Activated CD4-positive, alpha-beta memory T cell treated with anti-CD3 and anti-CD28 coated beads for 36 hours (primary cell): ENCODE measurements around the gene WFIKKN2. TPM values are rescaled to one million over a fixed set of nuclear protein-coding genes. Genes with fewer than 3 reads are reported as not detected.
"Not testable (repeated sequence)": the region's sequence is repeated elsewhere in the genome, so short reads cannot be mapped to it uniquely, and the experiment has no call there.

Experiments
- CTCF ChIA-PET: fragments of 350-600 bp; sonication (Branson Sonifier 250); formaldehyde crosslinking; loops from one replicate; lab custom pipeline; 2021; ENCODE audit warnings: antibody characterized with exemption, inconsistent platforms; lab: Charles Lee
- POLR2A ChIA-PET: fragments of 350-600 bp; sonication (Branson Sonifier 250); formaldehyde crosslinking; loops from one replicate; lab custom pipeline; 2021; ENCODE audit warnings: antibody characterized with exemption; lab: Charles Lee
- DNase-seq: peaks from one replicate; pipeline ENCODE4 v3.0.0-alpha.2; 2020
- H3K27ac Mint-ChIP-seq: one replicate; pipeline ENCODE4 v1.8.0; 2021; ENCODE audit warnings: mixed read lengths
- H3K27me3 Mint-ChIP-seq: one replicate; pipeline ENCODE4 v1.8.0; 2021; ENCODE audit warnings: mixed read lengths
- H3K36me3 Mint-ChIP-seq: one replicate; pipeline ENCODE4 v1.8.0; 2021; ENCODE audit warnings: mixed read lengths
- H3K4me1 Mint-ChIP-seq: one replicate; pipeline ENCODE4 v1.8.0; 2021; ENCODE audit warnings: low read depth, mixed read lengths
- H3K4me3 Mint-ChIP-seq: one replicate; pipeline ENCODE4 v1.8.0; 2021; ENCODE audit warnings: mild to moderate bottlenecking, mixed read lengths
- H3K9me3 Mint-ChIP-seq: one replicate; pipeline ENCODE4 v1.8.0; 2021; ENCODE audit warnings: mixed read lengths
- intact Hi-C: fragments of 100-400 bp; cut with micrococcal nuclease; formaldehyde crosslinking; loops from one replicate; pipeline ENCODE4 v1.15.1; 2023
- total RNA-seq, 2 experiments: library from RNA; stranded (reverse); gene quantifications; one replicate each; pipeline ENCODE4 v1.2.3, GENCODE V29; 2021

Gene WFIKKN2
- total RNA-seq, 2 experiments from 2014 or later = not detected

DNA sequence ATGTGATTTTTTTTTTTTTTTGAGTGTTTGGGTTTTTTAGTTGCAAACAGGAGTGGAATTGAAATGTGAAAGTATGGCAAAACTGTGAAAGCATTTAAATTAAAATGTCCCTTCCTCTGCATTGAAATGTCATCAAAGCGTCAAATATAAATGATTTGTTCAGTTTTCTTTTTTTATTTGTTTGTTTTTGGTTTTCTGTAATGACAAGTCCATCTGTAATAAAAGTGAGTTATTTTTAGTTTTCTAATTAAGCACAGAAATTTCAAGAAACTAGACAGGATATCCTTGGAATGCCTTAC, 32.7 kb downstream of the WFIKKN2 start:
- Mint-ChIP-seq H3K9me3 (no peaks in the 10 kb centered on the region), H3K36me3 (peaks cover 9% of the 10 kb centered on the region), H3K27ac (peak overlapping the region; percentile 99), H3K27me3 (no peaks in the 10 kb centered on the region), H3K4me3 (peak overlapping the region; percentile 93), H3K4me1 (peaks cover 49% of the 10 kb centered on the region)
- ChIA-PET CTCF (interaction anchor here (0.7 kb wide), 1 partner anchor 205 kb away, joined by 3 read pairs; no protein-coding TSS in a partner anchor), POLR2A (interaction anchor here (0.5 to 4.1 kb wide), 8 partner anchors 36 to 253 kb away, joined by 3 to 44 read pairs (median 26); partner anchors contain the start of gene SPAG9)
- intact Hi-C loops = no loop called here
- DNase-seq = no peak

DNA sequence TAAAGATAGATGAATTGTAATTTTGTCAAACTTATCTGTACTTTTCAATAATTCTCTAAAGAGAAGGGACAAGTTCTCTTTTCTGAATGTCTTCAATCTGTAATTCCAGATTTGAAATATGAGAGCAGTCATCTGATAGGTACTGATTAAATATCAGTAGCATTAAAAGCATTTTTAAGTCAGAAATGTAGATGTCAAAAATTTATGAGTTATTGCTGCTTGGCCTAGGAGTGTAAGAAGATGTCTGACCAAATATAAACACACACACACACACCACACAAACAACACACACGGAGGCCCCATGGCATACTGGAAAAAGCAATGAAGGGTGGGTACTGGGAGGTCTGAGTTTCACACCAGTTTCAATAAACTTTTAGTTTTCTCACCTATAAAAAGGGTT, 33.2 kb downstream of the WFIKKN2 start:
- ChIA-PET POLR2A (no interaction called here), CTCF (no interaction called here)
- no peaks in the 10 kb centered on the region for H3K27me3 Mint-ChIP-seq
- H3K27ac Mint-ChIP-seq = peak overlapping the region; percentile 7
- H3K9me3 Mint-ChIP-seq = no peaks in the 10 kb centered on the region
- H3K4me3 Mint-ChIP-seq = peak overlapping the region; percentile 93
- intact Hi-C loops = no loop called here
- no peak for DNase-seq
- H3K36me3 Mint-ChIP-seq = peaks cover 4% of the 10 kb centered on the region
- H3K4me1 Mint-ChIP-seq = peaks cover 47% of the 10 kb centered on the region

DNA sequence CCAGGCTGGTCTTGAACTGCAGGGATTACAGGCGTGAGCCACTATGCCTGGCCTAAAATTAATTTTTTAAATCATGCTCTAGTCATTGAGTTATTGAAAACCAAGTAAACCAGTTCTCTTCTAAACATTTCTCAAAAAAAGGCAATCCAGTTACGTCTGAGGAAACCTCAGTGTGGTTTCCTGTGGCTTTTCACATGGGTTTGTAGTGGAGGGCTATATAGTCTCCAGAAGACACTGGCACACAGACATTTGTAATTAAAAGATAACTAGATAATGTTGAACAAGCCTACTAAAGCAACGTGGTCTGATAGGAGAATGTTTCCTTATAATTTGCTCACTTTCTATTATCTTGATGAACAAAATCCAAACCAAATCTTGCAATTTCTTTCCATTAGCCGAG, 36.0 kb downstream of the WFIKKN2 start:
- POLR2A ChIA-PET = no interaction called here
- CTCF ChIA-PET = interaction anchor here (1.6 kb wide), 1 partner anchor 18 kb away, joined by 5 read pairs; no protein-coding TSS in a partner anchor
- Mint-ChIP-seq H3K4me3 (no peak overlapping the region), H3K27me3 (no peaks in the 10 kb centered on the region), H3K9me3 (no peaks in the 10 kb centered on the region), H3K36me3 (no peaks in the 10 kb centered on the region), H3K27ac (peak overlapping the region; percentile 3), H3K4me1 (peaks cover 39% of the 10 kb centered on the region)
- intact Hi-C loops = loop anchor here (1.0 kb wide), 1 partner anchor 39 kb away; no protein-coding TSS in a partner anchor
- DNase-seq = peak; percentile 50

DNA sequence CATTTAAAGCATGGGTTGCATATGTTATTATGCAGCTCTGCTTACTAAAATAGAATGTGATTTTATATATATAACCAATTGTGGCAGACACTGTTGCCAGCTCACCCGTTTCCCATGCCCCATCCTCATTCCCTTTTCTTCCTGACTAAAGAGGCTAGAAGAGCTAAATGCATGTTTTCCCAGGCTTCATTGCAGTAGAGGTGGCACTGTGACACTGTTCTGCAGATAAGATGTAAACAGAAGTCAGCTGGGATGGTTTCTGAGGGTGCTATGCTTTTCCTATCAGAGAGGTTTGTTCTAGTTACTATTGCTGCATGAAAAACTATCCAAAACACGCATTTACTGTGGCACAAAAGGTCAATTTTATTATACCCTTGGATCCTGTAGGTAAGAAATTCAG, 36.5 kb downstream of the WFIKKN2 start:
- intact Hi-C loops = loop anchor here (1.0 kb wide), 1 partner anchor 38 kb away; no protein-coding TSS in a partner anchor
- no peak for DNase-seq
- H3K27me3 Mint-ChIP-seq = no peaks in the 10 kb centered on the region
- H3K4me3 Mint-ChIP-seq = no peak overlapping the region
- no peaks in the 10 kb centered on the region for H3K36me3 Mint-ChIP-seq
- H3K9me3 Mint-ChIP-seq = no peaks in the 10 kb centered on the region
- peaks cover 39% of the 10 kb centered on the region for H3K4me1 Mint-ChIP-seq
- ChIA-PET POLR2A (interaction anchor here (0.6 kb wide), 1 partner anchor 103 kb away, joined by 3 read pairs; no protein-coding TSS in a partner anchor), CTCF (interaction anchor here (0.9 to 1.3 kb wide), 2 partner anchors 37 to 78 kb away, joined by 3 to 4 read pairs; no protein-coding TSS in a partner anchor)
- H3K27ac Mint-ChIP-seq = peak overlapping the region; percentile 3

DNA sequence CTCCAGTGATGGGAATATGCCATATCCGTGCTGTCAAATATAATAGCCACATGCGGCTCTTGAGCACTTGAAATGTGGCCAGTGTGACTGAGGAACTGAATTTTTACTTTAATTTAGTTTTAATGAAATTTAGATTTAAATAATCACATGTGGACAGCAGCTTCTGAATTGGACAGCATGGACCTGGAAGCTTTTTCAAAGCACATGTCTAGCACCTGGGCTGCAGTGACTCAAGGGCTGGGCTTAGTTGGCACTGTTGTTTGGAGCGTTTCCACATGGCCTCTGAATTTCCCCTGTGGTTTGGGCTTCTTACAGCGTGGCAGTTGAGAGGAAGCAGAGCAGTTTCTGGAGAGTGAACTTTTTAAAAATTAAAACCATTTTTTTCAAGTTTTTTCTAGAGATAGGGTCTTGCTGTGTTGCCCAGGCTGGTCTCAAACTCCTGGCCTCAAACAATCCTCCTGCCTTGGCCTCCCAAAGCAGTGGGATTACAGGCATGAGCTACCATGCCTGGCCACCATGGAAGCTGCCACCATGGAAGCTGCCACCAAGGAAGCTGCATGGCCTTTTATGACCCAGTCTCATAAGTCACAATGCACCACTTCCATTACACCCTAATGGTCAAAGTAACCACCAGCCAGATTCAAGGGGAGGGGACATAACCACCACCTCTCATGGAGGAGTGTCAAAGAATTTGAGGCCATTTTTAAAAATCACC, 37.5 kb downstream of the WFIKKN2 start:
- no peak overlapping the region for H3K4me3 Mint-ChIP-seq
- intact Hi-C loops = no loop called here
- H3K9me3 Mint-ChIP-seq = no peaks in the 10 kb centered on the region
- ChIA-PET CTCF (interaction anchor here (0.7 to 1.3 kb wide), 4 partner anchors 11 to 77 kb away, joined by 3 to 4 read pairs (median 3); no protein-coding TSS in a partner anchor), POLR2A (interaction anchor here (0.6 kb wide), 1 partner anchor 1981 kb away, joined by 4 read pairs; no protein-coding TSS in a partner anchor)
- H3K27ac Mint-ChIP-seq = peak overlapping the region; percentile 21
- H3K36me3 Mint-ChIP-seq = no peaks in the 10 kb centered on the region
- peak; percentile 79 for DNase-seq
- H3K27me3 Mint-ChIP-seq = no peaks in the 10 kb centered on the region
- peaks cover 37% of the 10 kb centered on the region for H3K4me1 Mint-ChIP-seq

DNA sequence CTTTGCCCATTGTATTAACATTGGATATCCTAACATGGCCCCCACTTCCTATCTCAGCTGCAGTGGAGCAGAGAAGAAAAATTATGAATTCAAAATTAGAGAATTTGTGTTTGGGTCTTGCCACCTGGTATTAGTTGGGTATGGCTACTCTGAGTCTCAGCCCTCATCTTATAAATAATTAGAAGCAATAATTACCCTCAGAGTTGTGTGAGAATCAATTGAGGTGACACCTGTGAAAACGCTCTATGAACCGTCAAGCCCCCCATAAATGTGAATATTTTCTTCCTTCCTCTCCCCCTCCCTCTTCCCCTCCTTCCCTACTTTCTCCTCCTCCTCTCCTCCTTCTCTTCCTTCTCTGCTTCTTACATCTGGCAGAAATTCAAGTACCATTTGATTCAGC, 39.7 kb downstream of the WFIKKN2 start:
- no peaks in the 10 kb centered on the region for H3K27me3 Mint-ChIP-seq
- H3K4me1 Mint-ChIP-seq = peaks cover 24% of the 10 kb centered on the region
- ChIA-PET CTCF (interaction anchor here (0.7 kb wide), 2 partner anchors 8 to 46 kb away, joined by 3 to 4 read pairs; no protein-coding TSS in a partner anchor), POLR2A (interaction anchor here (1.1 kb wide), 1 partner anchor 9 kb away, joined by 6 read pairs; the partner anchor contains the start of gene TOB1)
- H3K27ac Mint-ChIP-seq = no peak overlapping the region
- no peak for DNase-seq
- intact Hi-C loops = no loop called here
- peaks cover 3% of the 10 kb centered on the region for H3K9me3 Mint-ChIP-seq
- H3K4me3 Mint-ChIP-seq = no peak overlapping the region
- H3K36me3 Mint-ChIP-seq = no peaks in the 10 kb centered on the region

DNA sequence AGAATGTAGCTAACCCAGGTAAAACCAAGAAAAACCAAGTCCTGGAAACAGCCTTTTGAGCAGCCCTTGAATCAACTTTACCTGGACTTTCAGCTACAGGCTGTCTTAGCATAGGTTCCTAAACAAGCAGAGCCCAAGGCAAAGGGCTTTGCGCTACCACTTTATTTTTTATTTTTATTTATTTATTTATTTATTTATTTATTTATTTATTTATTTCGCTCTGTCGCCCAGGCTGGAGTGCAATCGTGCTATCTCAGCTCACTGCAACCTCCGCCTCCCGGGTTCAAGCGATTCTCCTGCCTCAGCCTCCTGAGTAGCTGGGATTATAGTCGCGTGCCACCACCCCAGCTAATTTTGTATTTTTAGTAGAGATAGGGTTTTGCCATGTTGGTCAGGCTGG, 41.7 kb downstream of the WFIKKN2 start:
- H3K4me3 Mint-ChIP-seq, POLR2A ChIA-PET, DNase-seq, intact Hi-C loops, H3K27ac Mint-ChIP-seq, H3K27me3 Mint-ChIP-seq, H3K9me3 Mint-ChIP-seq, H3K36me3 Mint-ChIP-seq: not testable (repeated sequence)
- CTCF ChIA-PET = interaction anchor here (0.8 to 1.0 kb wide), 2 partner anchors 10 to 25 kb away, joined by 3 read pairs; no protein-coding TSS in a partner anchor
- peaks cover 16% of the 10 kb centered on the region for H3K4me1 Mint-ChIP-seq

DNA sequence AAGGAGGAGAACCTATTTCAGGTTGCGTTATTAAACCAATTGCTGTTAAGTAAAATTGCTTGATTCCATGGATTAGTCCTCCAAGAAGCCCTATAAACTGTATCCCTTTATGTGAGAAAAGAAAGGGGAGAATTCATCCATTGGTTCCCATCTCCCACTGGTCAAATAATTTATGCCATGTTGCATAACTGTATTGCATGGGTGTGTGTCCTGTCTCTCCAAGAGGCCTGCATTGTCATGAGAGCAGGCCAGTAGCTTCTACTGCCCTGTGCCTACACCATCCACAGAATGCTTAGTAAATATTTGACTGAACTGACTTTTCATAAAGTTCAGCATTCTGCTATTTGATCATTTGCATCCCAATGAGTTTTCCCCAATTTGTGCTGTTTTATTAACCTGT, 42.5 kb downstream of the WFIKKN2 start:
- Mint-ChIP-seq H3K27me3 (no peaks in the 10 kb centered on the region), H3K36me3 (no peaks in the 10 kb centered on the region), H3K9me3 (peaks cover 4% of the 10 kb centered on the region), H3K4me1 (peaks cover 10% of the 10 kb centered on the region), H3K27ac (no peak overlapping the region), H3K4me3 (no peak overlapping the region)
- intact Hi-C loops = no loop called here
- no peak for DNase-seq
- ChIA-PET POLR2A (no interaction called here), CTCF (no interaction called here)

DNA sequence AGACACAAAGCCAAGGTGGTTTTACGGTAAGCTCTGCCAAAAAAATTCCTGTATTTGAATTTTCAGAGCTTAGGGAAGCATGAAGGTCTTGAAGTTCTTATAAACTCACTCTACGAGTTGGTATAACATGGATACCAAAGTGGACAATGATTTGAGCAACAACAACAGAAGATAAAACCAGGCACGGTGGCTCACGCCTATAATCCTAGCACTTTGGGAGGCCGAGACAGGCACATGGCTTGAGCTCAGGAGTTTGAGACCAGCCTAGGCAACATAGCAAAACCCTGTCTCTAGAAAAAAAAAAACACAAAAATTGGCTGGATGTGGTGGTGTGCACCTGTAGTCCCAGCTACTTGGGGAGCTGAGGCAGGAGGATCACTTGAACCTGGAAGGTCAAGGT, 43.7 kb downstream of the WFIKKN2 start:
- Mint-ChIP-seq H3K36me3 (no peaks in the 10 kb centered on the region), H3K9me3 (peaks cover 4% of the 10 kb centered on the region), H3K4me3 (no peak overlapping the region), H3K27me3 (no peaks in the 10 kb centered on the region), H3K27ac (no peak overlapping the region), H3K4me1 (peaks cover 6% of the 10 kb centered on the region)
- POLR2A ChIA-PET = no interaction called here
- CTCF ChIA-PET = no interaction called here
- intact Hi-C loops = no loop called here
- no peak for DNase-seq

DNA sequence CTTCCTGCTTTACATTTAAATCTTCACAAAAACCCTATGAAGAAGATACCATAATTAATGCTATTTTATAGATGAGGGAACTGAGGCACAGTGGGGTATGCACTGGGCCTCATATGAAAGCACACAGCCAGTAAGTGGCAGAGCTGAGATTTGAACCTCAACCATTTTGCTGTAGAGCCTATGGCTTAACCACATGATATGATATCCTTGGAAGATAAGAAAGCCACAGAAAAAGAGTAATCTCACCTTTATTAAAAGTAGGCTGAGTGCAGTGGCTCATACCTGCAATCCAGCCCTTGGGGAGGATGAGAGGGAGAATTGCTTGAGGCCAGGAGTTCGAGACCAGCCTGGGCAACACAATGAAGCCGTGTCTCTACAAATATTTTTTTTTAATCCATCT, 45.8 kb downstream of the WFIKKN2 start:
- CTCF ChIA-PET = no interaction called here
- no peaks in the 10 kb centered on the region for H3K27me3 Mint-ChIP-seq
- H3K27ac Mint-ChIP-seq = no peak overlapping the region
- H3K9me3 Mint-ChIP-seq = peaks cover 4% of the 10 kb centered on the region
- DNase-seq = no peak
- no peaks in the 10 kb centered on the region for H3K36me3 Mint-ChIP-seq
- POLR2A ChIA-PET = no interaction called here
- peaks cover 10% of the 10 kb centered on the region for H3K4me1 Mint-ChIP-seq
- no peak overlapping the region for H3K4me3 Mint-ChIP-seq
- intact Hi-C loops = no loop called here

DNA sequence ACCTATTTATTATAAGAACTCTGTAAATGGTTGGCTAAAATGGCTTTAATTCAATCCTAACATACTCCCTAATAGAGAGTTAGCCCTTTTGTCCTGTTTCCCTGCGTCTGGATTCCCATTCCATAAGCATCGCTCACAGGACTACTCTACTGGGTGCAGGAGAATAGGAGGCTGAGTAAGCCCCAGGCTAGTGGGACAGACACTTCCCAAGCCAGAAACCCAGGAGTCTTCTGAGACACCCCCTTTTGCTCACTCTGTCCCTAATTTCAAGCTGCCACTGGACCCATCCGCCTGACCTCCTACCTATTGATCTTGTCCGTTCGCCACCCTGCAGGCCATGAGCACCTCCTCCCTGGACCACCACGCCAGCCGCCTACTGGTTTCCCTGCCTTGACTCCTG, 47.5 kb downstream of the WFIKKN2 start:
- intact Hi-C loops = no loop called here
- CTCF ChIA-PET = interaction anchor here (0.8 kb wide), 1 partner anchor 8 kb away, joined by 3 read pairs; no protein-coding TSS in a partner anchor
- no peak for DNase-seq
- Mint-ChIP-seq H3K27ac (no peak overlapping the region), H3K27me3 (no peaks in the 10 kb centered on the region), H3K4me1 (peaks cover 22% of the 10 kb centered on the region), H3K9me3 (peaks cover 4% of the 10 kb centered on the region), H3K4me3 (no peak overlapping the region), H3K36me3 (no peaks in the 10 kb centered on the region)
- POLR2A ChIA-PET = no interaction called here

DNA sequence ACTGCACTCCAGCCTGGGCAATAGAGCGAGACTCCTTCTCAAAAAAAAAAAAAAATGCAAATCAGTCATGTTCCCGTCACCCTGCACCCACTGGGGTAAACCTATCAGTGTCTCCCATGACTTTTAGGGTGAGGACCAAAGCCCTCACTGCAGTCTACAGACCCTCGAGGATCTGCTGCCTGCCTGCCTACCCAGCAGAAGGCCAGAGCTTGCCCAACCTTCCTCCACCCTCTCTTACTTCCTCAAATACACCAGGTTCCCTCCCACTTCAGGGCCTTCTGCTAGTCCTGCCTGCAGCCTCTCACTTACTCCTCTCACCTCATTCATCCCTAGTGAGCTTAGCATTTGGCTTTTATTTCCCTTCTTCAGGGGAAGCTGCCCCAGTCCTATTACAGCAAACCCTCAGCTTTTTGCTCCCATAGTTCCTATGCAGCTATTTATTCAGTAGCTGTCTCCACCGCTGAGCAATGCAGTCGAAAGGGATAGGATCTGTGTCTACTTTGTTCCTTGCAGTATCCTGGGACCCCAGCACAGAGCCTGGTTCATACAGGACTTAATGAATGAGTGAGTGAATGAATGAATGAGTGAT, 48.6 kb downstream of the WFIKKN2 start:
- H3K36me3 Mint-ChIP-seq = no peaks in the 10 kb centered on the region
- DNase-seq = no peak
- ChIA-PET CTCF (interaction anchor here (1.2 to 1.9 kb wide), 3 partner anchors 11 to 66 kb away, joined by 3 to 5 read pairs (median 4); no protein-coding TSS in a partner anchor), POLR2A (no interaction called here)
- no peaks in the 10 kb centered on the region for H3K27me3 Mint-ChIP-seq
- H3K4me3 Mint-ChIP-seq = no peak overlapping the region
- intact Hi-C loops = no loop called here
- H3K4me1 Mint-ChIP-seq = peaks cover 25% of the 10 kb centered on the region
- peaks cover 3% of the 10 kb centered on the region for H3K9me3 Mint-ChIP-seq
- H3K27ac Mint-ChIP-seq = peak overlapping the region; percentile 16
